GM23248 (cell line): ENCODE data around the gene NPAS3.

Experiments
- EZH2 ChIP-seq: fragments of 200-600 bp; sonication (generic); IDR thresholded peaks from 2 replicates; pipeline ENCODE4 v1.6.1; 2018; ENCODE audit warnings: antibody characterized with exemption, mild to moderate bottlenecking; ENCODE audit not compliant: insufficient read depth, poor library complexity, severe bottlenecking
- EZH2phosphoT487 ChIP-seq: fragments of 200-600 bp; sonication (generic); IDR thresholded peaks from 2 replicates; pipeline ENCODE4 v1.6.1; 2018; ENCODE audit warnings: antibody characterized with exemption, moderate library complexity, mild to moderate bottlenecking, low read depth; ENCODE audit not compliant: insufficient read depth

GRCh38 chr14:33186656-33187055 lies 248.0 kb downstream of the NPAS3 start:
- TF ChIP-seq EZH2 (no peak), EZH2phosphoT487 (no peak)
